Stimulated activated CD4-positive, alpha-beta T cell treated with anti-CD3 and anti-CD28 coated beads, Interleukin-1b, Interleukin-23, amount 100 ng/mL, for 1 hour (primary cell): ENCODE measurements around the gene TRIM10.
"Not testable (repeated sequence)": the region's sequence is repeated elsewhere in the genome, so short reads cannot be mapped to it uniquely, and the experiment has no call there.

Experiments used
- DNase-seq, 2 donors: peaks; one replicate each; pipeline ENCODE4 v3.0.0-alpha.2; 2020; ENCODE audit warnings: low read depth in 2 of 2

The TRIM10 gene

GRCh38 chr6:30154061-30154460 is 7.0 kb downstream of the TRIM10 start:
- no peak for DNase-seq

GRCh38 chr6:30152910-30153610 is 8.0 kb downstream of the TRIM10 start:
- DNase-seq: no peak

- DNase-seq: no peak
Measured at GRCh38 chr6:30152016-30152673, 8.9 kb downstream of the TRIM10 start.

- DNase-seq: no peak
Measured at GRCh38 chr6:30151580-30151979, 9.4 kb downstream of the TRIM10 start.

GRCh38 chr6:30150671-30151395 is 10.2 kb downstream of the TRIM10 start:
- no peak for DNase-seq

- DNase-seq: no peak
Measured at GRCh38 chr6:30149858-30150550, 11.0 kb downstream of the TRIM10 start.

- no peak for DNase-seq
Measured at GRCh38 chr6:30149234-30149633, 11.8 kb downstream of the TRIM10 start.

- DNase-seq: no peak
Measured at GRCh38 chr6:30147096-30147495, 13.9 kb downstream of the TRIM10 start.

- no peak for DNase-seq
Measured at GRCh38 chr6:30145818-30146217, 15.2 kb downstream of the TRIM10 start.

- no peak for DNase-seq
Measured at GRCh38 chr6:30144811-30145210, 16.2 kb downstream of the TRIM10 start.

GRCh38 chr6:30143780-30144179 is 17.2 kb downstream of the TRIM10 start:
- no peak for DNase-seq

GRCh38 chr6:30142665-30143064 is 18.3 kb downstream of the TRIM10 start:
- no peak for DNase-seq

GRCh38 chr6:30140240-30140639 is 20.8 kb downstream of the TRIM10 start:
- DNase-seq: not testable (repeated sequence)

- DNase-seq: no peak
Measured at GRCh38 chr6:30136570-30137286, 24.3 kb downstream of the TRIM10 start.

GRCh38 chr6:30135757-30136156 is 25.3 kb downstream of the TRIM10 start, which contains the start of gene TRIM40:
Gene TRIM40 (plus strand): TSS chr6:30136140. CDS start chr6:30137037, 897 bp downstream.
- DNase-seq: no peak

- no peak for DNase-seq
Measured at GRCh38 chr6:30135147-30135546, 25.9 kb downstream of the TRIM10 start.

- DNase-seq: no peak
Measured at GRCh38 chr6:30131947-30132497, 29.0 kb downstream of the TRIM10 start.

- peak; percentile 33 to 41 for DNase-seq
Measured at GRCh38 chr6:30130887-30131862, 29.8 kb downstream of the TRIM10 start.

- DNase-seq: no peak
Measured at GRCh38 chr6:30130179-30130679, 30.8 kb downstream of the TRIM10 start.
